Neural crest cell (in vitro differentiated cells): ENCODE measurements around the gene PROK1. TPM values are rescaled to one million over a fixed set of nuclear protein-coding genes. Genes with fewer than 3 reads are reported as not detected.

ENCODE experiments used
- DNase-seq: peaks from one replicate; pipeline ENCODE4 v3.0.0; 2021; ENCODE audit warnings: low read depth, mixed read lengths, low spot score
- H3K27ac Mint-ChIP-seq: one replicate; pipeline ENCODE4 v1.8.0; 2021; ENCODE audit warnings: mild to moderate bottlenecking, mixed read lengths; ENCODE audit not compliant: unreplicated experiment
- H3K27me3 Mint-ChIP-seq: 2 replicates; pipeline ENCODE4 v1.8.0; 2021; ENCODE audit warnings: low read depth, mild to moderate bottlenecking, mixed read lengths
- H3K36me3 Mint-ChIP-seq: 2 replicates; pipeline ENCODE4 v1.8.0; 2021; ENCODE audit warnings: low read depth, mild to moderate bottlenecking, mixed read lengths
- H3K4me1 Mint-ChIP-seq: 2 replicates; pipeline ENCODE4 v1.8.0; 2021; ENCODE audit warnings: mixed read lengths
- H3K4me3 Mint-ChIP-seq: one replicate; pipeline ENCODE4 v1.8.0; 2021; ENCODE audit warnings: mild to moderate bottlenecking, mixed read lengths
- H3K9me3 Mint-ChIP-seq: 2 replicates; pipeline ENCODE4 v1.8.0; 2021; ENCODE audit warnings: mixed read lengths
- total RNA-seq: library from RNA; stranded (reverse); gene quantifications from 2 replicates; pipeline ENCODE4 v1.2.1, GENCODE V29; 2021
- TF ChIP-seq, protein P1 (sequence below): fragments of 200-600 bp; sonication (generic); conservative IDR thresholded peaks from 2 replicates; pipeline ENCODE4 v1.5.0; 2021; ENCODE audit warnings: antibody characterized with exemption, mild to moderate bottlenecking

PROK1 gene
- total RNA-seq, 1 donor from 2014 or later, result not detected

DNA sequence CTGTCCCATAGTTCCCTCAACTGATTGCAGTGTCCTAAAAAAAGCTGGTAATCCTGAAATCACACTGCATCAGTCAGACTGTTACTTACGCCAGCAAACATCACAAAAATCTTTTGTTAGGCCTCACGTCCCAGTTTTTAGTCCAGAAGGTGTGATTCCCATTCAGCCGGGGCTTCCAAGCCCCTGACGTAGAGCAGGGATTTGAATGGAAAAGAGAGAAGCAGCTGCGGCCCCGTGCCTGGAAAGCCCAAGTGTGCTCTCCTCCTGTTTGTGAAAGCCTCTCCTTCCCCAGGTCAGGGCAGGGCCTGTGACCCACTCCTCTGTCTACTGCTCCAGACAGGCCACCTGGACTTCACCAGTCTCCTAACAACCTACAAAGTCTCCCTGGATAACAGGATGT lies 47.3 kb downstream of the PROK1 start:
- no peak overlapping the region for H3K4me3 Mint-ChIP-seq
- no peak overlapping the region for H3K27ac Mint-ChIP-seq
- H3K36me3 Mint-ChIP-seq, result no peaks in the 10 kb centered on the region
- no peak for DNase-seq
- peaks cover 9% of the 10 kb centered on the region for H3K27me3 Mint-ChIP-seq
- no peaks in the 10 kb centered on the region for H3K9me3 Mint-ChIP-seq
- TF ChIP-seq, protein P1, sequence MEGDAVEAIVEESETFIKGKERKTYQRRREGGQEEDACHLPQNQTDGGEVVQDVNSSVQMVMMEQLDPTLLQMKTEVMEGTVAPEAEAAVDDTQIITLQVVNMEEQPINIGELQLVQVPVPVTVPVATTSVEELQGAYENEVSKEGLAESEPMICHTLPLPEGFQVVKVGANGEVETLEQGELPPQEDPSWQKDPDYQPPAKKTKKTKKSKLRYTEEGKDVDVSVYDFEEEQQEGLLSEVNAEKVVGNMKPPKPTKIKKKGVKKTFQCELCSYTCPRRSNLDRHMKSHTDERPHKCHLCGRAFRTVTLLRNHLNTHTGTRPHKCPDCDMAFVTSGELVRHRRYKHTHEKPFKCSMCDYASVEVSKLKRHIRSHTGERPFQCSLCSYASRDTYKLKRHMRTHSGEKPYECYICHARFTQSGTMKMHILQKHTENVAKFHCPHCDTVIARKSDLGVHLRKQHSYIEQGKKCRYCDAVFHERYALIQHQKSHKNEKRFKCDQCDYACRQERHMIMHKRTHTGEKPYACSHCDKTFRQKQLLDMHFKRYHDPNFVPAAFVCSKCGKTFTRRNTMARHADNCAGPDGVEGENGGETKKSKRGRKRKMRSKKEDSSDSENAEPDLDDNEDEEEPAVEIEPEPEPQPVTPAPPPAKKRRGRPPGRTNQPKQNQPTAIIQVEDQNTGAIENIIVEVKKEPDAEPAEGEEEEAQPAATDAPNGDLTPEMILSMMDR, result no peak
- peaks cover 21% of the 10 kb centered on the region for H3K4me1 Mint-ChIP-seq

DNA sequence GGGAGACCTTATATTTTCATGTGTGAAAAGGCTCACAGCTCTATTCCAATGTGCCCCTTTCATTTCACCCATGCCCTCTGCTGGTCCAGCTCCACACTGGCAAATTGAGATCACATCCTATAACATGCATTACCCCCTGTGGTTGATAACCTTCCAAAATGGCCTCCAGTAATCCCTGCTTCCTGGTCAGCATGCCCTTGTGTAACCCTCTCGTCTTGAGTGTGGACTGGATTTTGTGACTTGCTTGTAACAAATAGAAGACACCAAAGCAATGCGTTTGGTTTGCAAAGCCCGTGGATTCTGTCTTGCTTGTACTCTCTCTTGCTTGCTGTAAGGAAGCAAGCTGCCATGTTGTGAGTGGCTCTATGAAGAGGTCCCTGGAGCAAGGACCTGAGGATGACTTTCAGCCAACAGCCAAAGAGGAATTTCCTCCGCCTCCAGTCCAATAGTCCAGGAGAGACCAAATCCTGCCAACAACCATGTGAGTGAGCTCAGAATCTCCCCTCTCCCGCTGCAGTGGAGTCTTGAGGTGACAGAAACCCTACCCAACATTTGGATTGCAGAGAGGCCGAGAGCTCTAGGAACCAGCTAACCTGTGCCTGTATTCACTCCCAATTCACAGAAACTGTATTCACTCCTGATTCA lies 50.7 kb downstream of the PROK1 start:
- Mint-ChIP-seq H3K4me1 (peaks cover 7% of the 10 kb centered on the region), H3K27ac (no peak overlapping the region), H3K4me3 (no peak overlapping the region), H3K9me3 (no peaks in the 10 kb centered on the region), H3K36me3 (no peaks in the 10 kb centered on the region), H3K27me3 (peaks cover 9% of the 10 kb centered on the region)
- TF ChIP-seq, protein P1, result no peak
- no peak for DNase-seq

DNA sequence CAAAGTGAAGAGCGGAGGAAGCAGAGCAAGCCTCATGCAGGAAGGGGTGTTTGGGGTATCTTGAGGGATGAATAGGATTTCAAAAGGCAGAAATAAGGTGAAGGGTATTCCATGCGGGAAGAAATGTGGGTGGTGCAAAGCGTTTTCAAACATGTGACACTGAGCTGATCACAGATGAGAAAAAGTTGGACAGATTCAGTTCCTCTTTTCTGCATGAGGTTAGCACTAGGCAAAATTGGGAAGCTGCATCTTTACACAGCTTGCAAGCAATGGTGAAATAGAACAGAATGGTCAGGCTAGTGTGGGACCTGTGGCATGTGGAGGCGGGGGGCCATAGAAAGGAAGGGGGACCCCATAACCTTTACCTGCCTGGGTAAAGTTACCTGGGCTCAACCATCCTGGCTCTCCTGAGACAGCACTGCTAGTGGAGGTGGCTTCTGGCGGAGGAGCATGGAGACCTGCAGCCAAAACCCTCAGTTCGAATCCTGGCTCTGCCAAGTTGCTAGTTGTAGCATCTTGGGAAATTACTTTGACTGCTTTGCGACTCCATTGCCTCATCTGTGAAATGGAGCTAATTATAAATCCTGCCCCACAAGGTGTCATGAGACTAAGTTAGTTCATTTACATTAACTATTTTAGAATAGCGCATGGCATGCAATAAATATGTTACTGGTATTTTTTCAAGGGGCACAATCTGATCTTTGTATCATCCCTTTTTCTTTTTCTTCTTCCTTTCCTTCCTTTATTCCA lies 51.6 kb downstream of the PROK1 start:
- H3K27ac Mint-ChIP-seq, result no peak overlapping the region
- peaks cover 9% of the 10 kb centered on the region for H3K27me3 Mint-ChIP-seq
- no peak overlapping the region for H3K4me3 Mint-ChIP-seq
- H3K9me3 Mint-ChIP-seq, result no peaks in the 10 kb centered on the region
- DNase-seq, result no peak
- peaks cover 11% of the 10 kb centered on the region for H3K4me1 Mint-ChIP-seq
- H3K36me3 Mint-ChIP-seq, result no peaks in the 10 kb centered on the region
- TF ChIP-seq, protein P1, result no peak

DNA sequence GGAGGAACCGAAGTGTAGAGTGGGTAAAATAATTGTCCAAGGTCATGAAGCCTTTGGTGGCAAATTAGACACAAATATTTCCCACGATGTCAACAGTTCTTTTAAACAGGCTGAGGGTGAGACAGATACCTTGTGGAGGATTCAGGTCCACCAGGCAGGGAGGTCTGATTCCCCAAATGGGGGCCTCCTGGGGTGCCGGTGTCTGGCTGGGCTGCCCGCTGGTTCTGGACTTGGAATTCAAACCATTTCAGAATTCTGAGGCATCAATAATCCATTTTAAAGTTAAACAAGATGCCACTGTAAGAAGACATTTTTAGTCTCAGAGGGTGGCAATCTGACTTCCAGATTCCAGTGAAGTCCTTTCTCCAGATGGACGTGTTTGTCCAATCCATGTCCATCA lies 52.5 kb downstream of the PROK1 start:
- Mint-ChIP-seq H3K4me3 (no peak overlapping the region), H3K27me3 (peaks cover 9% of the 10 kb centered on the region), H3K27ac (no peak overlapping the region), H3K9me3 (no peaks in the 10 kb centered on the region), H3K36me3 (no peaks in the 10 kb centered on the region), H3K4me1 (peaks cover 16% of the 10 kb centered on the region)
- no peak for DNase-seq
- TF ChIP-seq, protein P1, result no peak

DNA sequence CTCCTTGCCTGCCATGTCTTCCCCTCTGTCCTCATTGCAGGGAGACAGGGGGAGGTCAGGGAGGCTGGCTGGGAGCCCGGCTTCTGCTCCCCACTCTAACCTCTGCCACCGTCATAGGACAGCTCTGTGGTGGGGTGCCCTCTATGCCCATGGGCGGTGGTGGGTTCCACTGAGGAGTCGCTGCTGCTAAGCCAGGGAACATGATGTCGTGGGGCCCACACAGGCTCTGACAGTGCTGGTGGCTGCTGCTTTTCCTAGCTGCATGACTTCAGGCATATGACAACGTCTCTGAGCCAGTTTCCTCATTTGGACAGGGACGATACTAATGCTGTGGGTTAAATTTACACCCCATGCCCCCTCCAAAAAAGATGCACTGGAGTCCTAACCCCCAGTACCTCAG lies 53.3 kb downstream of the PROK1 start:
- DNase-seq, result no peak
- no peak overlapping the region for H3K27ac Mint-ChIP-seq

More for the DNA sequence above, 53.3 kb downstream of the PROK1 start:
- Mint-ChIP-seq H3K4me1 (peaks cover 16% of the 10 kb centered on the region), H3K27me3 (peaks cover 9% of the 10 kb centered on the region), H3K36me3 (no peaks in the 10 kb centered on the region), H3K9me3 (no peaks in the 10 kb centered on the region), H3K4me3 (no peak overlapping the region)
- TF ChIP-seq, protein P1, result no peak
